ENCODE measurements around the gene SLC30A1. TPM values are rescaled to one million over a fixed set of nuclear protein-coding genes. Genes with fewer than 3 reads are reported as not detected.

The SLC30A1 gene, protein sequence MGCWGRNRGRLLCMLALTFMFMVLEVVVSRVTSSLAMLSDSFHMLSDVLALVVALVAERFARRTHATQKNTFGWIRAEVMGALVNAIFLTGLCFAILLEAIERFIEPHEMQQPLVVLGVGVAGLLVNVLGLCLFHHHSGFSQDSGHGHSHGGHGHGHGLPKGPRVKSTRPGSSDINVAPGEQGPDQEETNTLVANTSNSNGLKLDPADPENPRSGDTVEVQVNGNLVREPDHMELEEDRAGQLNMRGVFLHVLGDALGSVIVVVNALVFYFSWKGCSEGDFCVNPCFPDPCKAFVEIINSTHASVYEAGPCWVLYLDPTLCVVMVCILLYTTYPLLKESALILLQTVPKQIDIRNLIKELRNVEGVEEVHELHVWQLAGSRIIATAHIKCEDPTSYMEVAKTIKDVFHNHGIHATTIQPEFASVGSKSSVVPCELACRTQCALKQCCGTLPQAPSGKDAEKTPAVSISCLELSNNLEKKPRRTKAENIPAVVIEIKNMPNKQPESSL
- total RNA-seq, result 21.0 and 56.2 TPM in 2 replicates

DNA sequence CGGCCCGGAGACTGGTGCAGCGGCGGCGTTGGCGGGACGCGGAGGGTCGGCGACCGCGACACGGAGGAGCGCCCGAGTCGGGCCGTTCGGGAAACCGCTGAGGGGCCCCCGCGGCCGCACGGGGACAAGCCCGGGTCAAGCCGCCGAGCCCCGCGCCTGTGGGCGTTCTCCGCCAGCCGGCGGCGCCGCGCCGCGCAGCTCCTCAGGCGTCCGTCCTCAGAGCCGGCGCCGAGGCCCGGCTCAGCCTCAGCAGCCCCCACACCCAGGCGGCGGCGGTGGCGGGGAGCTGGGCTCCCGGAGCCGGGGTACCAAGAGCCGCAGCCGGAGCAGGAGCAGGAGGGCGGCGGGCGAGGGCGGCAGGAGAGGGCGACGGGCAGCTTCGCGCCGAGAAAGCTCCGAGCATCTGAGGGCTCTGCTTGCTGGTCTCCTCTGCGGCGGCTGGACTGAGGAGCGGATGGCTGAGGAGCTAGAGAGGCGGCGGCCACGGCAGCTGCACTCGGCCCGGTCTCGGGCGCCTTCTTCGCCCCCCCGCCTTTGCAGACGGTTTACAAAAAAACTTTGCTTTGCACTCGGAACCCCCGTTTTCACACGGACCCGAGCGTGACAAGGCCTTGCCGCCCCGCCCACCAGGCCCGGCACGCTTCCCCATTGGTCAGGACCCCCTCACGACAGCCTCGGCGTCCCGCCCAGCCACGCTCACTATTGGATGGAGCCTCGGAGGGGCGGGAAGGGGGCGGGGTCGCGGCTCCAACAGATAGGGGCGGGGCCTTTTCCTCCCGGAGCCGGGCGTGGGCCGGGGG is at the start of gene SLC30A1:
Gene SLC30A1, minus strand, starts transcription at position 522 of the 800 bp plus-strand sequence. CDS start 549 bp downstream, outside the sequence.

Other genes with a start within 250 kb of the SLC30A1 start
- gene RD3, start 87.0 kb downstream of the SLC30A1 start, total RNA-seq, result not detected in 2 replicates
- gene NEK2, start 96.5 kb upstream of the SLC30A1 start, total RNA-seq, result 15.9 and 19.4 TPM in 2 replicates

Data from bladder microvascular endothelial cell (primary cell).